C1 segment of cervical spinal cord (tissue), 14 donors: ENCODE measurements around the gene CACNA1I.
"Not testable (repeated sequence)": the region's sequence is repeated elsewhere in the genome, so short reads cannot be mapped to it uniquely, and the experiment has no call there.

Experiments used
- DNase-seq, 14 donors: peaks; one replicate each; lab custom pipeline; 2025; lab: John Stamatoyannopoulos, UW

Gene CACNA1I

DNA sequence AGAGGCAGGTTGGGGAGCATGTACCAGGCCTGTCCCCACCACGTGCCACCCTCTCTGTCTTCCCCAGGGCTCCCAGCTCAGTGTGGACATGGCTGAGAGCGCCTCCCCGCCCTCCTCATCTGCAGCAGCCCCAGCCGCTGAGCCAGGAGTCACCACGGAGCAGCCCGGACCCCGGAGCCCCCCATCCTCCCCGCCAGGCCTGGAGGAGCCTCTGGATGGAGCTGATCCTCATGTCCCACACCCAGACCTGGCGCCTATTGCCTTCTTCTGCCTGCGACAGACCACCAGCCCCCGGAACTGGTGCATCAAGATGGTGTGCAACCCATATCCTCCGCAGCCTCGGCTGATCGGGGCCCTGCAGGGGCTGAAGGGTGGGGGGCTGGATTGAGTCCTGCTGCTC is at the start of gene CACNA1I:
Gene CACNA1I (plus strand): TSS at position 89 of the 400 bp plus-strand sequence. CDS start 0 bp downstream, at position 89.
- DNase-seq: no peak

GRCh38 chr22:39521106-39521885 is 49.3 kb upstream of the CACNA1I start:
- DNase-seq: not testable (repeated sequence)

DNA sequence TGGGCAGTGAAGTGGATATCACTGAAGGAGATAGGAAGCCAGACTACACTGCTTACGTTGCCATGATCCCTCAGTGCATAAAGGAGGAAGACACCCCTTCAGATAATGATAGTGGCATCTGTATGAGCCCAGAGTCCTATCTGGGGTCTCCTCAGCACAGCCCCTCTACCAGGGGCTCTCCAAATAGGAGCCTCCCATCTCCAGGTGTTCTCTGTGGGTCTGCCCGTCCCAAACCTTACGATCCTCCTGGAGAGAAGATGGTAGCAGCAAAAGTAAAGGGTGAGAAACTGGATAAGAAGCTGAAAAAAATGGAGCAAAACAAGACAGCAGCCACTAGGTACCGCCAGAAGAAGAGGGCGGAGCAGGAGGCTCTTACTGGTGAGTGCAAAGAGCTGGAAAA is 48.5 kb upstream of the CACNA1I start:
- not testable (repeated sequence) for DNase-seq

- DNase-seq: peak in 1 of 14 donors; percentile 56
Measured at GRCh38 chr22:39522567-39523300, 47.8 kb upstream of the CACNA1I start.

DNA sequence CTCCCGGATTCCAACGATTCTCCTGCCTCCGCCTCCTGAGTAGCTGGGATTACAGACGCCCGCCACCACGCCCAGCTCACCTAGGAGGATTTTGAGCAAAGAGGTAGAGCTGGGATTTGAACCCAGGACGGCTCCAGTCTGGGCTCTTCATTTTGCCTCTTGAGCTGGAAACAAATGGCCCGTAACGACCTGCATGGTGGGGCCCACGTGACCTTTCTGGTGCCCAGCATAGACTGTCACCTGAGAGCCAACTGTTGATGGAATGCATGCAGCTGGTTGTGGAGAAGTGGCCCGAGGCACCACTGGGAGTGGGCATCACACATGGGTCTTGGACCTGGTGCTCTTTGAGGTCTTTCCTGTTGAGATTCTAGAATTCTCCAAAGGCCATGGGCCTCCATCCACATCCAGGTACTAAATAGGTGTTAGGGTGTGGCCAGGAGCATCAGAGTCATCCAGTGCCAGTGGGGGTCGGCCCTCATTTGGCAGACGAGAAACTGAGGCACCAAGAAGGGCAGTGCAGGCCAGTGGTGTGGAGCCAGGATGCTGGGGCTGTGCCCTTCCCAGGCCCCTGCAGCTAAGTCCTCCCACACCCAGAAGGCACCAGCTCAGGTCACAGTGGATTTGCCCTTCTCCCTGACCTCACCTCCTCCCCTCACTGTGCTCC is 46.3 kb upstream of the CACNA1I start:
- DNase-seq: no peak

DNA sequence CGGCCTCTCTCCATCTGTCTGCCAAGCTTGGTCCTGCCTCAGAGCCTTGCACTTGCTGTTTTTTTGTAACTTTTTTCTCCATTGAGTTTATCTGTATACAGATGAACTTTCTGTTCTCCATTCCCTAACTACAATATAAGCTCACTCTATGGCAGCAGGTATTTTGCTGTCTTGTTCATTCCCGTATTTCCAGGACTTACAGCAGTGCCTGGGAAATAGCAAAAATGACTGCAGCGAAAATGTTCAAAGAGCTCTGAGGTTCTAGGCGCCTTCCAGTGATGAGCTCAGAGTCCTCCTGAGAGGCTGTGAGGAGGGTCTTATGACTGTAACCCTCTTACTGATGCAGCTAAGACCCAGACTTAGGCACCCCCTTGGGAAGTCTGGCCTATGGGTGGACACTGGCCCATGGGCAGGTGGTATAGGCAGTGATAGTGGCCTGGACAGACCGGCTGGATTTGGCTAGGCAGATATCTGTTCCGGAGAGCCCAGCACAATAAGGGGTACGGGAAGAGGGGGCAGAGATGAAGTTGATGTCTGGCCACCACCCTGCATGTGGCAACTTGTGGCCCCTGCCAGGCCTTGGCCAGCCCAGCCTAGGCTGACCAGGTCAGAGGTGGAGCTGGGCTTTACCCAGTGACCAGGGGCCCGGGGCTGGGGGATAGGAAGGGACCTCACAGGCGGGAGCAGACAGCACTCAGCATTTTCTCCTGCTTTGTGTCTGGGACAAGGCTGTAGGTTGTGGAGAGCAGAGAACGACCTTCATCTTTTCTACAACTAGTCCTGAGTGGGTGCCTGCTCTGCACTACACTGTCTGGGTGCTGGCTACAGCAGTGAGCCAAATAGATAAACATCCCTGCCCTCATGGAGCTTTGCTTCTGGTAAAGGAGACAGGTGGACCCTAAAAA is 45.5 kb upstream of the CACNA1I start:
- DNase-seq: no peak

GRCh38 chr22:39525658-39525975 is 44.9 kb upstream of the CACNA1I start:
- no peak for DNase-seq

GRCh38 chr22:39526736-39527171 is 43.8 kb upstream of the CACNA1I start:
- DNase-seq: no peak

GRCh38 chr22:39527481-39527961 is 43.0 kb upstream of the CACNA1I start:
- no peak for DNase-seq

DNA sequence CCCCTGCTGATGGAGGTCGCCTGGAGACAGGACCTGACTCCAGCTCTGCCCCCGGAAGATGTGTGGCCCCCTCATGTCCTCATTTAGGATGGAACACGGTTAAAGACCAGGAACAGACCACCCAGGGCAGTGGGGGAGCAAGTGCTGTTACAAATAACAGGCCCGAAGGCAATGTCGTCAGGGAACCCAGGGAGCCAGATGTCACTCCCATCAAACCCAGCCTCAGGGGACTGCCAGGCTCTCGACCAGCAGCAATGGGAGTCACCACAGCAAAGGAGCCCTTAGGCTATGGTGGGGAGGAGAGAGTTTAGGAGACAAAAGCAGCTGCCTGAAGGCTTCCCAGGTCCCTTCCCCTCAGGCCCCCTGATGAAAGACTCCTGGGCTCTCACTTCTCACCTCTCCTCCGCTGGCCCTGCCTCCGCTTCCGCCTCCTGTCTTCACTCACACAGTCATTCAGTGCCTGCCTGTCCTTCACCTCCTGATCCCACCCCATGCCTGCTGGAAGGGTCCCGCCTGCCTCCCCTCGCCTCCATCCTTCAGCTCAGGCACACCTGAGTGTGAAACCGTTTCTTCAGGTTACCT is 42.4 kb upstream of the CACNA1I start:
- DNase-seq: no peak

DNA sequence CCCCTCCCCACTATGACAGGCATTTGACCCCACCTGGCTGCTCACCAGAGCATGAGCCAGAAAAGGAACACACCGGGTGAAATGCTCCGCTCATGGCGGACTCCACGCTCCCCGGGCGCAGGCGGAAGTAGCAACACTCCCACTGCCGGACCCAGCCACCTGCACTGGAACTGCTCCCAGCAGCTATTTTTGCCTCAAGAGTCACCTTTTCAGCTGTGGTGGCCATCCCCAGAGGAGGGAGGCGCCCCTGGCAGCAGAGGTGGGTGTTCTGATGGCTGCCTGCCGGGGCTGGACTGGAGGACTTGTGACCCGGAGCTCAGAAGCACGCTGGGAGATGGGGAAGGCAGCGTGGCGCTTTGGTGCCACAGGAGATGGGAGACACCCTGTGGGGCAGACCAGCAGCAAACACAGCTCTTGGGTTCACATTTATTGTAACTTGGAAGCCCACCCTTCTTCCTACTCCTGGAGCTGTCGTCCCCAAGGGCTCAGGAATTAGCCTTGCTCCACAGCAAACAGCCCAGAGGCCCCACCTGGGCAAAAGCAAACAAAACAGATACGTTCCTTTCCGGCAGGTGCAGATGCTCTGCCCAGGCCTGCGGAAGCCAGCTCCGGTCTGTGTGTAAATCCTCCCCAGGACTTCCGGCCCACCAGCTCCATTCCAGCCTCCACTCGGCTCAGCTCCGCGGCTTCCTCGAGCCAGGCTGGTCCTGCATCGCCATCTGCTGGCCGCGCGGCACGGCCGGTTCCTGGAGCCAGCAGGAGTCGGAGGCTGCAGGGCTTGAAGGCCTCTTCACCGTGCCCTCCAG is 41.7 kb upstream of the CACNA1I start:
- peak; percentile 36 to 86 (median 78) for DNase-seq

DNA sequence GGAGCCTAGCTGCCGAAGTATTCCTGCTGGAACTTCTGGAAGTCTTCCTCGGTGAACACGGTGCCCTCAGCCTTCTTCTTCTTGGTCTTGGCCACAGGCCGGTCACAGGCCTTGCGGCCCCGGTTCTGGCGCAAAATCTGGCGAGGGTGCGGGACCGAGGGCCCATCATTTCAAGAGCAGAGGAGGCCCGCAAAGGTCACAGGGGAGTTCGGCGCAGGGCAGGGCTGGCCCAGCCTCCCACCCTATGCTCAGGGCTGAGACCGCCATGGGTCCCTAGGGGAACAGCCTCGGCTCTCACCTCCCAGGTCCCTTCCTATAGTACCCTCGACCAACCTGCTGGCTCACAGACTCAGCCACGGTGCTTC is 41.1 kb upstream of the CACNA1I start:
- no peak for DNase-seq

GRCh38 chr22:39530116-39530515 is 40.4 kb upstream of the CACNA1I start:
- DNase-seq: no peak

- DNase-seq: no peak
Measured at GRCh38 chr22:39530692-39531331, 39.7 kb upstream of the CACNA1I start.

- DNase-seq: peak; percentile 79 to 100 (median 97)
Measured at GRCh38 chr22:39532215-39533073, 38.1 kb upstream of the CACNA1I start, which contains the start of gene RPS19BP1. RPS19BP1 (minus strand) TSS chr22:39532748; CDS start chr22:39532738, 10 bp downstream.

GRCh38 chr22:39534092-39534506 is 36.5 kb upstream of the CACNA1I start:
- no peak for DNase-seq

DNA sequence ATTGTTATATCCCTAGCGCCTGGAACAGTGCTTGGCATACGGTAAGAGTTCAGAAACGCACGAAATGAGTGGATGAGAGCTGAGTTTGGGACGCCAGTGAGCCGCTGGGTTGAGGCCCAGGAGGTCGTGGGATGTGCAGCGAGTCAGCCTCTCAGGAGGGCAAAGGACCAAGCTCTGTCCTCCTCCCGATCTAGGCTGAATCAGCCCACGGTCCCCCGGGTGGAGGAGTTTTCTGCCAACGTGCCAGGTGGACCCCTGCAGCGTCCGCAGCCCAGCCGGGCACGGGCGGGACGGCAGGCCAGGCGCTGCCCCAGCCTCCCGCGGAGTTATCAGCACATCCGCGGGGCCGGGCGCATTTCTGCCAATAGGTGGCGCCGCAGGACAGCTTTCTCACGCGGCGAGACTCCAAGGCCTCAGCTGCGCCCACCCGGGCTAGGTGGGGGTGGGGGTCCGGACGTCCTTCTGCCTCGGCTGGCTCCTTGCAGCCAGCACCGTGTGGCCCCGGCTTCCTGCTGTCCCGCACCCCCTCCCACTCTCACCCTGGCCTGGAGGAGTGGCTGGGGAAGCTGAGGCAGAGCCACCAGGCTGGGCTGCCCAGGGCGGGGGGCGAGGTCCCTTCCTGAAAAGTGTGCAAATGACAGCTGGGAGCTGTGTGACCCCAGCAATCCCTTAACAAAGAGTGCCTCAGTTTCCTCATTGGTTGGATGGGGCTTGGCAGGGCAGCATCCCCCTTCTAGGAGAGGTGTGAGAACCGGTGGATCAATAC is 35.8 kb upstream of the CACNA1I start:
- peak in 12 of 14 donors; percentile 11 to 78 (median 56) for DNase-seq

GRCh38 chr22:39535357-39535725 is 35.2 kb upstream of the CACNA1I start:
- no peak for DNase-seq
